Stimulated activated CD8-positive, alpha-beta memory T cell treated with anti-CD3 and anti-CD28 coated beads, Interleukin-15, amount 100 ng/mL, for 48 hours (primary cell): ENCODE data around the gene HOXA4.

ENCODE experiments used
- DNase-seq, 2 donors: peaks; one replicate each; pipeline ENCODE4 v3.0.0-alpha.2; 2020; ENCODE audit warnings: low read depth in 2 of 2

HOXA4 gene

GRCh38 chr7:27133409-27134231 is 3.1 kb upstream of the HOXA4 start:
- DNase-seq = no peak

GRCh38 chr7:27132978-27133377 is 2.4 kb upstream of the HOXA4 start:
- no peak for DNase-seq

GRCh38 chr7:27132214-27132613 is 1.7 kb upstream of the HOXA4 start:
- DNase-seq = no peak

- no peak for DNase-seq
Measured at GRCh38 chr7:27131390-27131819, 848 bp upstream of the HOXA4 start.

- DNase-seq = no peak
Measured at GRCh38 chr7:27129729-27130539, 623 bp downstream of the HOXA4 start.

- no peak for DNase-seq
Measured at GRCh38 chr7:27128776-27129728, 1.5 kb downstream of the HOXA4 start.

GRCh38 chr7:27128034-27128433 is 2.5 kb downstream of the HOXA4 start:
- DNase-seq = no peak

GRCh38 chr7:27126596-27127327 is 3.8 kb downstream of the HOXA4 start:
- no peak for DNase-seq

GRCh38 chr7:27125986-27126394 is 4.6 kb downstream of the HOXA4 start:
- DNase-seq = no peak

GRCh38 chr7:27124902-27125689 is 5.5 kb downstream of the HOXA4 start:
- no peak for DNase-seq

- no peak for DNase-seq
Measured at GRCh38 chr7:27124096-27124901, 6.3 kb downstream of the HOXA4 start.

GRCh38 chr7:27123477-27124053 is 7.0 kb downstream of the HOXA4 start:
- DNase-seq = no peak

GRCh38 chr7:27123007-27123476 is 7.5 kb downstream of the HOXA4 start:
- no peak for DNase-seq

GRCh38 chr7:27122077-27122910 is 8.3 kb downstream of the HOXA4 start:
- DNase-seq = no peak

- DNase-seq = no peak
Measured at GRCh38 chr7:27121684-27122076, 8.9 kb downstream of the HOXA4 start.

- no peak for DNase-seq
Measured at GRCh38 chr7:27119412-27119911, 11.1 kb downstream of the HOXA4 start.

- no peak for DNase-seq
Measured at GRCh38 chr7:27118580-27118979, 12.0 kb downstream of the HOXA4 start.
